ENCODE measurements around the gene TMEM179. TPM values are rescaled to one million over a fixed set of nuclear protein-coding genes. Genes with fewer than 3 reads are reported as not detected.

TMEM179 gene
- polyA plus RNA-seq, 1 donor (not counting 4 experiments of a cell fraction or from before 2014, with no cell fraction given): not detected

DNA sequence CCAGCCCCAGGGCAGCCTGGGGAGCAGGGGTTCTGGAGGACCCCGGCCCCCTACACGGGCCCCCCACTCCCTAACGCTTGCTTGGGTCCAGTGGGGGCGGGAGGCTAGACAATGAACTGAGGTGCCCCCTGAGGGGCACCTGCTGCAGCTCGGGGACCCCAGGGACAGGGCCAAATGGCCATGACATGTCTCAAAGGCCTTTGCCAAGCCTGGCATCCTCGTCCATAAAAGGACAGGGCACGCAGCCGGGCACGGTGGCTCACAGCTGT, 36.7 kb downstream of the TMEM179 start:
- peaks cover 60% of the 10 kb centered on the region for H3K27me3 ChIP-seq (ENCODE audit: control insufficient read depth, extremely low read depth, insufficient read depth, low read length)
- H3K9me1 ChIP-seq (ENCODE audit: control insufficient read depth, extremely low read depth, insufficient read depth, low read length): no peaks in the 10 kb centered on the region
- H3K79me2 ChIP-seq (ENCODE audit: control insufficient read depth, insufficient read depth, low read length): no peaks in the 10 kb centered on the region
- no peak for DNase-seq (ENCODE audit: low read depth, low spot score)
- H2AFZ ChIP-seq (ENCODE audit: control insufficient read depth, low read length): no peak overlapping the region
- dilution Hi-C loops (cut with MboI; ENCODE audit: extremely low pct_ligation_motif_present, low sequenced_read_pairs): no loop called here
- TF ChIP-seq EZH2 (IDR thresholded peaks at IDR 0.05; ENCODE audit: low read length): no peak
- TF ChIP-seq, protein P1, sequence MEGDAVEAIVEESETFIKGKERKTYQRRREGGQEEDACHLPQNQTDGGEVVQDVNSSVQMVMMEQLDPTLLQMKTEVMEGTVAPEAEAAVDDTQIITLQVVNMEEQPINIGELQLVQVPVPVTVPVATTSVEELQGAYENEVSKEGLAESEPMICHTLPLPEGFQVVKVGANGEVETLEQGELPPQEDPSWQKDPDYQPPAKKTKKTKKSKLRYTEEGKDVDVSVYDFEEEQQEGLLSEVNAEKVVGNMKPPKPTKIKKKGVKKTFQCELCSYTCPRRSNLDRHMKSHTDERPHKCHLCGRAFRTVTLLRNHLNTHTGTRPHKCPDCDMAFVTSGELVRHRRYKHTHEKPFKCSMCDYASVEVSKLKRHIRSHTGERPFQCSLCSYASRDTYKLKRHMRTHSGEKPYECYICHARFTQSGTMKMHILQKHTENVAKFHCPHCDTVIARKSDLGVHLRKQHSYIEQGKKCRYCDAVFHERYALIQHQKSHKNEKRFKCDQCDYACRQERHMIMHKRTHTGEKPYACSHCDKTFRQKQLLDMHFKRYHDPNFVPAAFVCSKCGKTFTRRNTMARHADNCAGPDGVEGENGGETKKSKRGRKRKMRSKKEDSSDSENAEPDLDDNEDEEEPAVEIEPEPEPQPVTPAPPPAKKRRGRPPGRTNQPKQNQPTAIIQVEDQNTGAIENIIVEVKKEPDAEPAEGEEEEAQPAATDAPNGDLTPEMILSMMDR (optimal IDR thresholded peaks at IDR 0.05 in 1 of 3, IDR thresholded peaks at IDR 0.05 in 1 of 3, conservative IDR thresholded peaks at IDR 0.05 in 1 of 3; ENCODE audit: extremely low read depth in 1 of 3, insufficient read depth in 2 of 3, low read length in 3 of 3): no peak
- no peak for FAIRE-seq
- H3K9ac ChIP-seq (ENCODE audit: control insufficient read depth, extremely low read depth, insufficient read depth, low read length): no peak overlapping the region
- H3K9me3 ChIP-seq (ENCODE audit: control insufficient read depth, low read depth, low read length): no peaks in the 10 kb centered on the region
- no peak overlapping the region for H3K27ac ChIP-seq (ENCODE audit: control insufficient read depth, insufficient read depth, low read length)
- H3K4me1 ChIP-seq (ENCODE audit: control insufficient read depth, extremely low read depth, insufficient read depth, low read length): no peaks in the 10 kb centered on the region
- no peak overlapping the region for H3K4me3 ChIP-seq (ENCODE audit: control insufficient read depth in 2 of 3, extremely low read depth in 1 of 3, insufficient read depth in 2 of 3, low read depth in 1 of 3, low read length in 3 of 3)
- H3K36me3 ChIP-seq (ENCODE audit: control insufficient read depth in 2 of 2, extremely low read depth in 1 of 2, insufficient read depth in 2 of 2, low read length in 2 of 2): no peaks in the 10 kb centered on the region
- H4K20me1 ChIP-seq (ENCODE audit: control insufficient read depth, extremely low read depth, insufficient read depth, low read length): no peaks in the 10 kb centered on the region
- no peak overlapping the region for H3K4me2 ChIP-seq (ENCODE audit: control insufficient read depth, extremely low read depth, insufficient read depth, low read depth, low read length)

DNA sequence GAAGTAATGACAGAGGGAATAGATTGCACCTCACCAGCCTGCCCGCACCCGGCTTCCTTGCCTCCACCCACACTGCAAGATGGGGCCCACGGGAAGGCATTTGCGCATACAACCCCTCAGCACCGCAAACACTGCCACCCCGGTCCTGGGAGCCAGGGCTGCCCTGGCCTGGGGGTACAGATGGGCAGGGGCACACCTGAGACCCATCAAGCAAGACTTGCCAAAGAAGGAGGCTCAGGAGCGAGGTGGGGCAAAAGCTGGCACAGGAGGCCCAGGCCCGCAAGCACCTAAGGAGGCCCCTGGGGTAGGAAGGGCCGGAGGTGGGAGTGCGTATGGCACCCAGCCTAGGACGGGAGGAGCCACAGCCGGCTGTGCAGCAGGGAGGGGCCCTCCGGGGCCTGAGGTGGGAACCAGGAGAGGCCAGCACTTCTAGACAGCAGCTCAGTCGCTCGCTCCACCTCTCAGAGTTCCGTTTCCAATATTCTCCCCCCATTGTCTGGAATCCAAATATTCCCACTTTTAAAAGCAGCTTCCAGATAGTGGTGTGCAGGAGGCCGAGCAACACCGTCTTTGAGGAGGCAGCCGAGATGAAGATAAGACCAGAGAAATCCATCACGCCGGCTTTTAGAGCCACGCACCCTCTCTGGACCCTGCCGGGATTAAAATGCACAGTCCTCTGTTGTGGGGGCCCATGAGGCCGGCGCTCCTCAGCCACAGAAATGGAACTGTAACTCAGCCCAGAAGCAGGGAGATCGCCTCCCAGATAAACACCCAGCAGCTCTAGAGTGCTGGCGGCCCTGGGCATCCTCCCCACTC, 37.2 kb downstream of the TMEM179 start:
- FAIRE-seq: no peak
- Histone ChIP-seq H4K20me1 (ENCODE audit: control insufficient read depth, extremely low read depth, insufficient read depth, low read length) (no peaks in the 10 kb centered on the region), H3K27me3 (ENCODE audit: control insufficient read depth, extremely low read depth, insufficient read depth, low read length) (peaks cover 62% of the 10 kb centered on the region), H3K4me1 (ENCODE audit: control insufficient read depth, extremely low read depth, insufficient read depth, low read length) (no peaks in the 10 kb centered on the region), H3K36me3 (ENCODE audit: control insufficient read depth in 2 of 2, extremely low read depth in 1 of 2, insufficient read depth in 2 of 2, low read length in 2 of 2) (no peaks in the 10 kb centered on the region), H3K4me3 (ENCODE audit: control insufficient read depth in 2 of 3, extremely low read depth in 1 of 3, insufficient read depth in 2 of 3, low read depth in 1 of 3, low read length in 3 of 3) (no peak overlapping the region), H3K4me2 (ENCODE audit: control insufficient read depth, extremely low read depth, insufficient read depth, low read depth, low read length) (no peak overlapping the region), H2AFZ (ENCODE audit: control insufficient read depth, low read length) (no peak overlapping the region), H3K9me1 (ENCODE audit: control insufficient read depth, extremely low read depth, insufficient read depth, low read length) (no peaks in the 10 kb centered on the region), H3K9me3 (ENCODE audit: control insufficient read depth, low read depth, low read length) (no peaks in the 10 kb centered on the region), H3K27ac (ENCODE audit: control insufficient read depth, insufficient read depth, low read length) (no peak overlapping the region), H3K9ac (ENCODE audit: control insufficient read depth, extremely low read depth, insufficient read depth, low read length) (no peak overlapping the region), H3K79me2 (ENCODE audit: control insufficient read depth, insufficient read depth, low read length) (no peaks in the 10 kb centered on the region)
- dilution Hi-C loops (cut with MboI; ENCODE audit: extremely low pct_ligation_motif_present, low sequenced_read_pairs): no loop called here
- TF ChIP-seq, protein P1 (optimal IDR thresholded peaks at IDR 0.05 in 1 of 3, IDR thresholded peaks at IDR 0.05 in 1 of 3, conservative IDR thresholded peaks at IDR 0.05 in 1 of 3; ENCODE audit: extremely low read depth in 1 of 3, insufficient read depth in 2 of 3, low read length in 3 of 3): no peak
- peak; percentile 60 for TF ChIP-seq EZH2 (IDR thresholded peaks at IDR 0.05; ENCODE audit: low read length)
- DNase-seq (ENCODE audit: low read depth, low spot score): no peak
